ENCODE measurements around the gene CD93.
A peak's percentile ranks its signal among the peaks of the same experiment; 100 is the strongest.

Gene CD93

GRCh38 chr20:23052904-23053303 is 33.2 kb downstream of the CD93 start:
- TF ChIP-seq CTCF (IDR thresholded peaks at IDR 0.05; ENCODE audit: control insufficient read depth, extremely low read depth, insufficient read depth): no peak
- no peak overlapping the region for H3K4me3 ChIP-seq (ENCODE audit: low read depth, low read length)
- DNase-seq (ENCODE audit: low read depth): no peak

GRCh38 chr20:23050847-23051627 is 35.1 kb downstream of the CD93 start:
- peak; percentile 33; the same call in 1 of the 2 replicates for TF ChIP-seq CTCF (IDR thresholded peaks at IDR 0.05; ENCODE audit: control insufficient read depth, extremely low read depth, insufficient read depth)
- peak; percentile 14 for DNase-seq (ENCODE audit: low read depth)
- no peak overlapping the region for H3K4me3 ChIP-seq (ENCODE audit: low read depth, low read length)

DNA sequence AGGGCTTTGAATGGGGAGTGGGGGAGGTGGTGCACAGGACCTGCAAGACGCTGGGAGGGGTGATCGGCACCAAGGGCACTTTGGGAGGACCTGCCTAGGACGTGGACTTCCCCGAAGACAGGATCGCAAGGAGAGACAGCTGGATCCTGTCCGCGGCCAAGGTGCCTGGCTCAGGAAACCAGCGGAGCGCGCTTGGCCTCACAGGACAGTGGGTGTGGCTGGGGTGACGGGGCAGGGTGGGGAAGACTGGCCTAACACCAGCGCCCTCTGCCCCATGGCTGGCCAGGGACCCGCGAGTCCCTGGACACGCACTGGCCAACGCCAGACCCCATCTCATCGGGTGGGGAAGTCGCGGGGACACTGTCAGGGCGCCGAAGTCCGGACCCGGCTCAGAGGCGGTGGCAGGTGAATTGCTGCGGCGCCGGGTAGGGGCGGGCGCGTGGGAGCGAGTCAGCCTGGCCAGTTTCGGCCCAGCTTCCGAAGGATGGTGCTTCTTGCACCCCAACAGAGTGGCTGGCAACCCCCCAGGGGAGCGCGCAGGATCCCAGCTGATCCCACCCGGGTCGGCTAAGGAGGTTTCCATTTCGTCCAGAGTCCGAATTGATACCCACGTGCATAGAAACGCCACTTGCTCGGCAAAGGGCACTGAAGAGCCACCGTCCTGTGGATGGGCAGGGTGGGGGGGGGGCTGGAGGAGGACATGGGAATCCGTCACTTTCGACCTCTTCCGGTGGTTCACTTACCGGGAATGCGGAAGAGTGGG is 35.9 kb downstream of the CD93 start:
- no peak for DNase-seq (ENCODE audit: low read depth)
- H3K4me3 ChIP-seq (ENCODE audit: low read depth, low read length): no peak overlapping the region
- no peak for TF ChIP-seq CTCF (IDR thresholded peaks at IDR 0.05; ENCODE audit: control insufficient read depth, extremely low read depth, insufficient read depth)

DNA sequence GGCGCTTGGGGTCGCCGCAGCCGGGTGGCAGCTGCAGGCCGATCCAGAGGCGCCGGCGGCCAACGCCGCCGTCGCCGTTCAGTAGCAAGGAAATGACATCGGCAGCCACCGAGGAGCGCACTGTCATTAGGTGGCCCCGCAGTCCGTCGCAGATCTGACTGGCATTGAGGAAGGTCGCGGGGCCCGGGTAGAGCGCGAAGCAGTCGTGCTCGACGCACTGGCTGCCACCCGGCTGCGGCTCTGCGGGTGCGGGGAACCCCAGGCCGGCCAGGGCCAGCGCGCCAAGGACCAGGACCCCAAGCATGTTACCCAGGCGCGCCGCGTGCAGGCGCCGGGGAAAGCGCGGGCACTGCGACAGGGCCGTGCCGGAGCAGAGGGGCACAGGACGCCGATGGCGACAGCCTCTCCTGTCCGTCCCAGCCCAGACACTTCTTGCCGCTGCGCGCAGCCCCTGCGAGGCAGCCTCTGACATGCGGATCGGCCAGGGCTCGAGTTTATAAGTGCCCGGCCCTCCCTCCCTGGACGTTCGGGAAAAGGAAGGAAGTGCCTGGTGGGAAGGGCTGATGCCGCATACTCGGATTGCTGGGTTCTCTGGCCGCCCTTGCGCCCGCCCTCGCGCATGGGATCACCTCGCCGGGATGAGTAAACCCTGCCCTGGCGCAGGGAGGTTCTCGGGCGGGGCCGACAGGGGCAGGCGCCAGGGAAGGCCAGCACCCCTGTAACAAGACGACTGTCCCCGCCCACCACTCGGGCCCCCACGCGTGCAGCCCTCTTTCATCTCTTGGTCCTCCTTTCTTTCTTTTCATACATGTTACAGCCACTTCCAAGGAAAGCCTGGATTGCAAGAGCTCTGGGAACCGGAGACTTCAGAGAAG is 36.7 kb downstream of the CD93 start, which contains the start of gene THBD:
TSS of gene THBD (minus strand) at position 472 of the 875 bp plus-strand sequence. CDS start at position 304, 168 bp downstream.
- no peak for DNase-seq (ENCODE audit: low read depth)

GRCh38 chr20:23048283-23049200 is 37.6 kb downstream of the CD93 start:
- no peak for DNase-seq (ENCODE audit: low read depth)
- no peak overlapping the region; the same call in 1 of the 2 replicates for H3K4me3 ChIP-seq (ENCODE audit: low read depth, low read length)
- peak; percentile 72 for TF ChIP-seq CTCF (IDR thresholded peaks at IDR 0.05; ENCODE audit: control insufficient read depth, extremely low read depth, insufficient read depth)

More for the DNA sequence above, 36.7 kb downstream of the CD93 start, which contains the start of gene THBD:
- H3K4me3 ChIP-seq (ENCODE audit: low read depth, low read length): no peak within 1 kb of the TSS; the same call in 1 of the 2 replicates
- TF ChIP-seq CTCF (IDR thresholded peaks at IDR 0.05; ENCODE audit: control insufficient read depth, extremely low read depth, insufficient read depth): no peak
